GM23248 (cell line): ENCODE data around the gene SYK. TPM values are rescaled to one million over a fixed set of nuclear protein-coding genes. Genes with fewer than 3 reads are reported as not detected.

ENCODE experiments used
- DNase-seq: peaks from one replicate; pipeline ENCODE4 v3.0.0-alpha.2; 2015
- H2AFZ ChIP-seq: fragments of 200-600 bp; sonication (generic); 2 replicates; pipeline ENCODE4 v1.6.1; 2016; ENCODE audit warnings: antibody characterized with exemption
- H3F3A ChIP-seq: fragments of 200-600 bp; sonication (generic); 2 replicates; pipeline ENCODE4 v1.6.1; 2016; ENCODE audit warnings: mild to moderate bottlenecking, antibody characterized with exemption, mixed run types; ENCODE audit not compliant: insufficient read depth
- H3K27ac ChIP-seq: fragments of 200-600 bp; sonication (generic); 2 replicates; pipeline ENCODE4 v1.5.1; 2016; ENCODE audit warnings: mild to moderate bottlenecking
- H3K27me3 ChIP-seq: fragments of 200-600 bp; sonication (generic); replicated peaks from 2 replicates; pipeline ENCODE4 v1.6.1; 2016; ENCODE audit warnings: mild to moderate bottlenecking; ENCODE audit not compliant: insufficient read depth
- H3K36me3 ChIP-seq: fragments of 200-600 bp; sonication (generic); 2 replicates; pipeline ENCODE4 v1.6.1; 2016; ENCODE audit warnings: low read depth, mild to moderate bottlenecking
- H3K4me1 ChIP-seq: fragments of 200-600 bp; sonication (generic); 2 replicates; pipeline ENCODE4 v1.6.1; 2016; ENCODE audit warnings: mild to moderate bottlenecking; ENCODE audit not compliant: insufficient read depth
- H3K4me2 ChIP-seq: fragments of 200-600 bp; sonication (generic); one replicate; pipeline ENCODE4 v1.6.1; 2016; ENCODE audit warnings: mild to moderate bottlenecking; ENCODE audit not compliant: unreplicated experiment
- H3K4me3 ChIP-seq: fragments of 200-600 bp; sonication (generic); 2 replicates; pipeline ENCODE4 v1.5.1; 2016; ENCODE audit warnings: mild to moderate bottlenecking
- H3K79me2 ChIP-seq: fragments of 200-600 bp; sonication (generic); 2 replicates; pipeline ENCODE4 v1.6.1; 2016; ENCODE audit warnings: mild to moderate bottlenecking; ENCODE audit not compliant: insufficient read depth
- H3K9ac ChIP-seq: fragments of 200-600 bp; sonication (generic); 2 replicates; pipeline ENCODE4 v1.6.1; 2016; ENCODE audit warnings: mild to moderate bottlenecking
- H3K9me2 ChIP-seq: fragments of 200-600 bp; sonication (generic); 2 replicates; pipeline ENCODE4 v1.6.1; 2016; ENCODE audit warnings: mixed run types, mild to moderate bottlenecking, moderate library complexity; ENCODE audit not compliant: insufficient read depth
- H3K9me3 ChIP-seq: fragments of 200-600 bp; sonication (generic); one replicate; pipeline ENCODE4 v1.6.1; 2017; ENCODE audit warnings: low read depth
- H4K20me1 ChIP-seq: fragments of 200-600 bp; sonication (generic); 2 replicates; pipeline ENCODE4 v1.6.0; 2016; ENCODE audit not compliant: insufficient read depth
- EZH2 ChIP-seq: fragments of 200-600 bp; sonication (generic); IDR thresholded peaks from 2 replicates; pipeline ENCODE4 v1.6.1; 2018; ENCODE audit warnings: antibody characterized with exemption, mild to moderate bottlenecking; ENCODE audit not compliant: insufficient read depth, poor library complexity, severe bottlenecking
- EZH2phosphoT487 ChIP-seq: fragments of 200-600 bp; sonication (generic); IDR thresholded peaks from 2 replicates; pipeline ENCODE4 v1.6.1; 2018; ENCODE audit warnings: antibody characterized with exemption, moderate library complexity, mild to moderate bottlenecking, low read depth; ENCODE audit not compliant: insufficient read depth
- WGBS, 2 experiments: methylation state at CpG; one replicate each; pipeline ENCODE4 v1.1.6; 2015 to 2017; ENCODE audit warnings: low lambda C conversion rate in 2 of 2, low coverage in 1 of 2; ENCODE audit errors: missing lambda C conversion rate in 2 of 2; 5-methylcytosine and 5-hydroxymethylcytosine counted together
- in situ Hi-C: fragments of 300-500 bp; cut with MboI; formaldehyde crosslinking; loops from 2 replicates; pipeline ENCODE4 v1.15.0; 2020
- polyA plus RNA-seq: library from polyadenylated mRNA; unstranded; fragments of >200 nt; fragmentation: Nextera tagmentation; extraction: Ambion mirVana; gene quantifications from 2 replicates; pipeline ENCODE4 v1.2.1, GENCODE V29; 2016
- total RNA-seq: library from RNA; depleted of rRNA; stranded (reverse); fragments of >200 nt; shearing (Covaris generic); gene quantifications from 2 replicates; pipeline ENCODE4 v1.2.3, GENCODE V29; 2014

SYK gene
- total and polyA plus RNA-seq, 2 experiments from 2014 or later: not detected

DNA sequence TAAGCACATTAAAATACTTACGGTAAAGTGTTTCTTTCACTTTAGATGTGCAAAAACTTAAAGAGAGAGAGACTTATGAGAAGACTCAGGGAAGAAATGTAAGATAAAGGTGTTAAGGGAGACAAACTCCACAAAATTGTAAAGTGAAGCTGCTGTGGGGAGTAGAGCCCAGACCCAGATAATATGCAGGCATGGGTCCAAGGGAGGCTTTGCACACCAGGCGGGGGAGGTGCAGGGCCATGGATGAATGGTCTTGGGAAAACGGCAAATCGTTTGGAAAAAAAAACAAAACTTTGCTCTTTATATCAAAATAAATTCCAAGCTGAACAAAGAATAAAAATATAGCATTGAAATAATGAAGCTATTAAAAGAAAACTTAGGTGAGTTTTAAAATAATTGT lies 9.1 kb downstream of the SYK start:
- Histone ChIP-seq H3K9ac (no peak overlapping the region), H3K27ac (no peak overlapping the region), H4K20me1 (no peaks in the 10 kb centered on the region), H3K4me1 (no peaks in the 10 kb centered on the region), H3K4me2 (no peak overlapping the region), H3K79me2 (no peaks in the 10 kb centered on the region), H3K9me3 (no peaks in the 10 kb centered on the region), H2AFZ (no peak overlapping the region), H3F3A (no peaks in the 10 kb centered on the region), H3K36me3 (no peaks in the 10 kb centered on the region), H3K4me3 (no peak overlapping the region), H3K27me3 (no peaks in the 10 kb centered on the region; the same call in 1 of the 2 replicates), H3K9me2 (no peaks in the 10 kb centered on the region)
- WGBS, 2 experiments: 62 to 67% methylated on average over 4 of the region's 4 CpGs
- TF ChIP-seq EZH2 (no peak), EZH2phosphoT487 (no peak)
- in situ Hi-C loops: no loop called here
- no peak for DNase-seq

DNA sequence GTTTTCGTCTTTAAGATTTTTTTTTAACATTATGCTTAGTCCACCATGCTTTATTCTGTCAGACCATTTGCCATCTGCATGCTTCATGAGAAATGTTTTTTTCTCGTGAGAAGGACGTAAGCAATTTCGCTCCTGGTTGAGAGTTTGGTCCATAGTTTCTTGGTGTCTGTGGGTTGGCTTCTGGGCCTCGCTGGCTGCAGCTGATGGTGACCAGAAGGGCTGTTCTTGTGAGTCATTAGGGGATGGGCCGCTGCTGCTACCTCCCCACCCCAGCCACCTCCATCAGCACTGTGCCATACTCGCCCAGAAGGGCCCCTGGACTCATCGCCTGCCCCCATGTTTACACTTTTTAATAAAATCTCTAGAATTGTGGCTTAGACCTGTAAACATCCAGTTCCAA lies 11.4 kb downstream of the SYK start:
- Histone ChIP-seq H3F3A (no peaks in the 10 kb centered on the region), H3K9me2 (no peaks in the 10 kb centered on the region), H3K9me3 (no peaks in the 10 kb centered on the region), H3K79me2 (no peaks in the 10 kb centered on the region), H3K36me3 (no peaks in the 10 kb centered on the region), H3K9ac (no peak overlapping the region), H3K27me3 (no peaks in the 10 kb centered on the region; the same call in 1 of the 2 replicates), H3K4me3 (no peak overlapping the region), H3K4me2 (no peak overlapping the region), H2AFZ (no peak overlapping the region), H3K27ac (no peak overlapping the region), H3K4me1 (no peaks in the 10 kb centered on the region), H4K20me1 (no peaks in the 10 kb centered on the region)
- no peak for TF ChIP-seq EZH2
- TF ChIP-seq EZH2phosphoT487: no peak
- in situ Hi-C loops: no loop called here
- DNase-seq: no peak
- 27 to 36% methylated on average over 8 of the region's 8 CpGs for WGBS, 2 experiments

DNA sequence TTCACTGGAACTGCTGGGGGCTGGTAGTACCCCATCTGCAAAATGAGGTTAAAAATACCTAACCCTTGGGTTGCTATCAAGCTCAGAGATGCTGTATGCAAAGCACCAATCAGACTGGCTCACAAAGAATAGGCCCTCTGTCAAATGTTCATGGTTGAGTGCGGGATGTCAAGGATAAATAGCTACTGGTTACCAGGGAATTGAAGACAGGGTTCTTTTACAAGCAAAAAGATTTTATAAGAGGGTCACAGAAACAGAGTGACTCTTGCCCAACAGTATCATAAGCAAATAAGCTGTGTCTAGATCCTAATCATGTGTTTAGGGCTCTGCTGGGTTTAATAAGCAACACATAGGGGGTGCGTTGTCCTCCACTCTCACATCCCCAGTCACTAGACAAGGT lies 11.9 kb downstream of the SYK start:
- no peaks in the 10 kb centered on the region for H3K9me3 ChIP-seq
- H3K4me2 ChIP-seq: no peak overlapping the region
- WGBS, 2 experiments: 31 to 45% methylated on average over 2 of the region's 2 CpGs
- no peaks in the 10 kb centered on the region for H3K79me2 ChIP-seq
- no peaks in the 10 kb centered on the region for H3K4me1 ChIP-seq
- no peak overlapping the region for H3K4me3 ChIP-seq
- H2AFZ ChIP-seq: no peak overlapping the region
- in situ Hi-C loops: no loop called here
- no peak overlapping the region for H3K27ac ChIP-seq
- no peaks in the 10 kb centered on the region for H3K36me3 ChIP-seq
- no peaks in the 10 kb centered on the region; the same call in 1 of the 2 replicates for H3K27me3 ChIP-seq
- no peaks in the 10 kb centered on the region for H4K20me1 ChIP-seq
- H3K9ac ChIP-seq: no peak overlapping the region
- no peaks in the 10 kb centered on the region for H3F3A ChIP-seq
- no peak for DNase-seq
- H3K9me2 ChIP-seq: no peaks in the 10 kb centered on the region
- no peak for TF ChIP-seq EZH2phosphoT487
- TF ChIP-seq EZH2: no peak

DNA sequence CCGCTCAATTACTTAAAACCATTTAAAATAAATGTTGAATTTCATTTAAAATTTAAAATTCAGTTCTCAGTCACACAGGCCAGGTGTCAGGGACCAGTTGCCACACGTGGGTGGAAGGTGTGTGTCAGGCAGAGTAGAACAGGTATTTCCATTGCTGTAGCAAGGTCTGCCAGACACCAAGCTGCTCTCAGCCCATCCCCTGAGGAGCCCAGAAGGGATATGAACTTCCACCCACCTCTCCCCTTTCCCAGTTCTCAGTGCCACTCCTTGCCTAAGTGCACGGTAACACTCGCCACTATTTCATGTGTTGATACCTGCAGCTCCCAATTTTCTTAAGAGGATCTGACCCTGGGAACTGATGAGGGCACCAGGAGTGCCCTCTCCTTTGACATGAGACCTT lies 12.7 kb downstream of the SYK start:
- in situ Hi-C loops: no loop called here
- H3K27me3 ChIP-seq: no peaks in the 10 kb centered on the region; the same call in 1 of the 2 replicates
- no peaks in the 10 kb centered on the region for H3K9me2 ChIP-seq
- TF ChIP-seq EZH2: no peak
- no peak for DNase-seq
- no peak overlapping the region for H3K27ac ChIP-seq
- H3K79me2 ChIP-seq: no peaks in the 10 kb centered on the region
- H3K4me1 ChIP-seq: no peaks in the 10 kb centered on the region
- WGBS, 2 experiments: 62 to 65% methylated on average over 4 of the region's 4 CpGs
- no peak overlapping the region for H2AFZ ChIP-seq
- H3K4me3 ChIP-seq: no peak overlapping the region
- H3F3A ChIP-seq: no peaks in the 10 kb centered on the region
- no peak overlapping the region for H3K9ac ChIP-seq
- H3K36me3 ChIP-seq: no peaks in the 10 kb centered on the region
- no peaks in the 10 kb centered on the region for H3K9me3 ChIP-seq
- H3K4me2 ChIP-seq: no peak overlapping the region
- H4K20me1 ChIP-seq: no peaks in the 10 kb centered on the region

DNA sequence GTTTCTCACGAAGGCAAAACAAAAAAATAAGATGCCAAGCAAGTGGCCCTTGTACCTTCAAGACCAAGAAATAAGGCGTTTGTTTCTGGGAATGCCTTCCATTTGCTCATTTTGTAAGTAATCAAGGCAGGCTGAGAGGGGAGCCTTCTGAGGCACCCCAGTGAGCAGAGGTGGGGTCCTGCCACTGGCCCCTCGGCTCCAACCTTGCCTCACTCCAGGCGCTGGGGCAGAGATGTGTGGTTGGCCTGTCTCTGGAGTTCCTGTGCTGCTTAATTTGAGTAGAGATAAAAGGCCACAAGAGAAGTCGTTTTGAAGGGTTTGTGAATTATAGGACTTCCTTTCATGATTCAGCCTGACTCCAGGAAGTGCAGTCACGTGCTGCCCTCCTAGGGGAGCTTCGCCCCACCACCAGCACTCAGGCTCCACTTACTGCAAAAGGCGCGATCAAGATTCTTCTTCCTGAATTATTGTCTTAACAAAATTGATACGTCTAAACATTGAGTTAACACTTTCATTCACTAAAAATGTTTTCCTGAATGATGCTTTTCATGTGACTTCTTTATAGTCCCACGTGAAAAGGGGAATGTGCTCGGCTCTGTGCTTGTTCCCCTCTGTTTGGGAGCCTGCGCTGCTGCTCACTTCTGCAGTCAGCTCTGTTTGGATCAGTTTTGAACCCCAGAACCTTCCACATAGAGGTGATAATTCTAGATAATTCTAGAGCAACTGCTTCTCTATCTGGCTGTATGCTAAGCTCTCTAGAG lies 13.7 kb downstream of the SYK start:
- no peak for DNase-seq
- H3K4me2 ChIP-seq: no peak overlapping the region
- H4K20me1 ChIP-seq: no peaks in the 10 kb centered on the region
- H3K4me1 ChIP-seq: no peaks in the 10 kb centered on the region
- H3K9ac ChIP-seq: no peak overlapping the region
- in situ Hi-C loops: no loop called here
- H3K9me2 ChIP-seq: no peaks in the 10 kb centered on the region
- TF ChIP-seq EZH2phosphoT487: no peak
- no peak for TF ChIP-seq EZH2
- no peak overlapping the region for H3K4me3 ChIP-seq
- 25 to 27% methylated on average over 13 of the region's 13 CpGs for WGBS, 2 experiments
- no peak overlapping the region for H3K27ac ChIP-seq
- H3K27me3 ChIP-seq: no peaks in the 10 kb centered on the region; the same call in 1 of the 2 replicates
- H3K36me3 ChIP-seq: no peaks in the 10 kb centered on the region
- no peaks in the 10 kb centered on the region for H3K9me3 ChIP-seq
- H2AFZ ChIP-seq: no peak overlapping the region
- no peaks in the 10 kb centered on the region for H3F3A ChIP-seq
- no peaks in the 10 kb centered on the region for H3K79me2 ChIP-seq
